ENCODE data around the gene PCDHGA9.
"Not testable (repeated sequence)": the region's sequence is repeated elsewhere in the genome, so short reads cannot be mapped to it uniquely, and the experiment has no call there.

Gene PCDHGA9

DNA sequence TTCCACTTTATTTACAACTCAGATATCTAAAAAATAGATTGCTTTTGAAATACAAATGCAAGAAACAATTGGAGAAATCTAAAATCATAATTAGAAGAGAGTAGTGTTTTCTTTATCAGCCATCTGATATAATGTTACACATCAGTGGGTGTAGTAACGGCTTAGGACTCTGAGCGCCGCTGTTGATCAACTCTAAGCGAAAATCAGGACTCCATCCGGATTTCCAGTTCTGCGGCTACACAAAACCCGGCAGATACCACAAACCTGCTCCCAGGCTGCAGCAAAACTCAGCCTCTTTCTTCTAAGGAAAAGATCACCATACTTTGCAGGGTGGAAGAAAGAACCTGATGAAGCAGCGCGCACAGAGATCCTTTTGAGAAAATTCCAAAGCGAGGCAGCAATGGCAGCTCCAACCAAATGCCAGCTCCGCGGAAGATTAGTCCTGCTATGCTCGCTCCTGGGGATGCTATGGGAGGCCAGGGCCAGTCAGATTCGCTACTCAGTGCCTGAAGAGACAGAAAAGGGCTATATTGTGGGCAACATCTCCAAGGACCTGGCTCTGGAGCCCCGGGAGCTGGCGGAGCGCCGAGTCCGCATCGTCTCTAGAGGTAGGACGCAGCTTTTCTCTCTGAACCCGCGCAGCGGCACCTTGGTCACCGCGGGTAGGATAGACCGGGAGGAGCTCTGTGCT is at the start of gene PCDHGA9:
Gene PCDHGA9, plus strand, starts transcription at position 226 of the 691 bp plus-strand sequence. Its CDS starts 175 bp downstream, at position 401.
- FAIRE-seq: peak; percentile 60

DNA sequence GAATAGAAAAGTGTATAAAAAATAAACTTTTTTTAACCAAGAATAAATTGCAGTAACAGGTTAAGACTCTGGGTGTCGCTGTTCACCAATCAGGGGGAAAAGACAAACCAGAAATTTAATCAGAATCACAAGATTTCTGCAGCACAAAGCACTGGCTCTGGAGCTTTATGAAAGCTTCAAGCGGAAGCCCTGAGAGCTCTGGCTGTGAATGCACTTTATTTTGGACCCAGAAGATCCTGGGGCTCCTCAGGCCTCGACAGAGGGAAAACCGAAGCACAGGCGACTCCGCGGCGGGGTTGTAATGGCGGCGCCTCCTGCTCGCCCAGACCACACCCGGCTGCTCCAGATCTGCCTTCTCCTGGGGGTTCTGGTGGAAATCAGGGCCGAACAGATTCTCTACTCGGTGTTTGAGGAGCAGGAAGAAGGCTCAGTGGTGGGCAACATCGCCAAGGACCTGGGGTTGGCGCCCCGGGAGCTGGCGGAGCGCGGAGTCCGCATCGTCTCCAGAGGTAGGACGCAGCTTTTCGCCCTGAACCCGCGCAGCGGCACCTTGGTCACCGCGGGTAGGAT is 47.6 kb upstream of the PCDHGA9 start, which contains the start of gene PCDHGA4:
Gene PCDHGA4, plus strand, starts transcription at position 122 of the 570 bp plus-strand sequence. Its CDS starts 87 bp downstream, at position 209.
- FAIRE-seq: no peak

DNA sequence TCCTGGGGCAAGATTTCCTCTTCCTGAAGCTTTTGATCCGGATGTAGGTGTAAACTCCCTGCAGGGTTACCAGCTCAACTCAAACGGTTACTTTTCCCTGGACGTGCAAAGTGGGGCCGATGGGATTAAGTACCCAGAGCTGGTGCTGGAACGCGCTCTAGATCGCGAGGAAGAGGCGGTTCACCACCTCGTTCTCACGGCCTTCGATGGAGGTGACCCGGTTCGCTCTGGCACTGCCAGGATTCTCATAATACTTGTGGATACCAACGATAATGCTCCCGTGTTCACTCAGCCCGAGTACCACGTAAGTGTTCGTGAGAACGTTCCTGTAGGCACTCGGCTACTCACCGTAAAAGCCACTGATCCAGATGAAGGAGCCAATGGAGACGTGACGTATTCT is 46.9 kb upstream of the PCDHGA9 start:
- no peak for FAIRE-seq

DNA sequence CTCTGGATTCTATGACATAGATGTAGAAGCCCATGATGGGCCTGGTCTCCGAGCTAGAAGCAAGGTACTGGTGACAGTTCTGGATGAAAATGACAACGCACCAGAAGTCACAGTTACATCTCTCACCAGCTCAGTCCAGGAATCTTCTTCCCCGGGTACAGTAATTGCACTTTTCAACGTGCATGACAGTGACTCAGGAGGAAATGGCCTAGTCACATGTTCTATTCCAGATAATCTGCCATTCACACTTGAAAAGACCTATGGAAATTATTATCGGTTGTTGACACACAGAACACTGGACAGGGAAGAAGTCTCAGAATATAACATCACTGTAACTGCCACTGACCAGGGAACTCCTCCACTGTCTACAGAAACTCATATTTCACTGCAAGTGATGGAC is 46.4 kb upstream of the PCDHGA9 start:
- no peak for FAIRE-seq

DNA sequence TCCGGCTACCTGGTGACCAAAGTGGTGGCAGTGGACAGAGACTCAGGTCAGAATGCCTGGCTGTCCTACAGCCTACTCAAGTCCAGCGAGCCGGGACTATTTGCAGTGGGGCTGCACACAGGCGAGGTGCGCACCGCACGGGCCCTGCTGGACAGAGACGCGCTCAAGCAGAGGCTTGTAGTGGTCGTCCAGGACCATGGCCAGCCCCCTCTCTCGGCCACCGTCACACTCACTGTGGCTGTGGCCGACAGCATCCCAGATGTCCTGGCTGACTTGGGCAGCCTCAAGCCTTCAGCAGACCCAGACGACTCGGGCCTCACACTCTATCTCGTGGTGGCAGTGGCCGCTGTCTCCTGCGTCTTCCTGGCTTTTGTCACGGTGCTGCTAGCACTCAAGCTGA is 45.6 kb upstream of the PCDHGA9 start:
- no peak for FAIRE-seq

DNA sequence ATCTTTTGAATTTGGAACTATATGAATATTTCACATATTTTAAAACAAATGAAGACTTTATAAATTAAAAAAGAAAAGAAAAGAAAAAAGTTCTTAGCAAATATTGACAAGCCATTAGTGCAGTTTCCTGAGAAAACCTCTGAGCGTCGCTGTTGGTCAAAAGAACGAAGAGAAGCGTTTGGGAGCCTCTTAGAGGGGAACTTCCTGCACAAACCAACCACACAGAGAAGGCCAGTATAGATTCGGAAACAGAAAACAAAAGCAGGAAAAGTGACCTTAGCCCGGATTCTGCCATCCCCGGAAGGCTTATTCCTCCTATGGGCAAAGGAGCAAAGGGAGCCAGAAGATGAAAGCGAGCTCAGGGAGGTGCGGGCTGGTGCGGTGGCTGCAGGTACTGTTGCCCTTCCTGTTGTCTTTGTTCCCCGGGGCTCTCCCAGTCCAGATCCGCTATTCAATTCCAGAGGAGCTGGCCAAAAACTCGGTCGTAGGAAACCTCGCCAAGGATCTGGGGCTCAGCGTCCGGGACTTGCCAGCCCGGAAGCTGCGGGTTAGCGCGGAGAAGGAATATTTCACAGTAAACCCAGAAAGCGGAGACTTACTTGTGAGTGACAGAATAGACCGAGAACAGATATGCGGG is 42.7 kb upstream of the PCDHGA9 start, which contains the start of gene PCDHGB2:
Gene PCDHGB2, plus strand, starts transcription at position 205 of the 637 bp plus-strand sequence. Its CDS starts 142 bp downstream, at position 347.
- FAIRE-seq: peak; percentile 47

DNA sequence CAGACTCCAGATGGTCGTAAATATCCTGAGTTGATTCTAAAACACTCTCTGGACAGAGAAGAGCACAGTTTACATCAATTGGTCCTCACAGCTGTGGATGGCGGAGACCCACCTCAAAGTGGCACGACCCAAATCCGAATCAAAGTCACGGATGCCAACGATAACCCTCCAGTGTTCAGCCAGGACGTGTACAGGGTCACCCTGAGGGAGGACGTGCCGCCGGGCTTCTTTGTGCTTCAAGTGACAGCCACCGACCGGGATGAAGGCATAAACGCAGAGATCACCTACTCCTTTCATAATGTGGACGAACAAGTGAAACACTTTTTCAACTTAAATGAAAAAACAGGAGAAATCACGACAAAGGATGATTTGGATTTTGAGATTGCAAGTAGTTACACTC is 41.9 kb upstream of the PCDHGA9 start:
- FAIRE-seq: no peak

DNA sequence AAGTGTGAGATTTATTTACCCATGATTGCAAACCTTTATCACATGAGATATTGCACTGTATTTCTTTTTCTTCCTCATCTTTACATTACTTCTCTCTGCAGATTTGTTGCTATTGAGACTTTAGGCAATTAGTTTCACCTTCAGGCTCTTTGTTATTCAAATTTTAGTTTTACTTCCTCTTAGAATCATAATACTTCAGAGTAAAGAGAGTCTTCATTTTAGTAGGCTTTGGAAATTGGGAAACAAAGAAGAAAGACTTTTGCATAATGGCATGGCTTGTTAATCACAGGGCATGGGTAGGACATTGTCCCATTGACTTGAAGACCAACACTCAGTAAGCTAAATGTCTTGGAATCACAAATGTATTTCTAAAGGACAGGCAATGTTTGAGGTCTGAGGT is 39.9 kb upstream of the PCDHGA9 start:
- FAIRE-seq: no peak

DNA sequence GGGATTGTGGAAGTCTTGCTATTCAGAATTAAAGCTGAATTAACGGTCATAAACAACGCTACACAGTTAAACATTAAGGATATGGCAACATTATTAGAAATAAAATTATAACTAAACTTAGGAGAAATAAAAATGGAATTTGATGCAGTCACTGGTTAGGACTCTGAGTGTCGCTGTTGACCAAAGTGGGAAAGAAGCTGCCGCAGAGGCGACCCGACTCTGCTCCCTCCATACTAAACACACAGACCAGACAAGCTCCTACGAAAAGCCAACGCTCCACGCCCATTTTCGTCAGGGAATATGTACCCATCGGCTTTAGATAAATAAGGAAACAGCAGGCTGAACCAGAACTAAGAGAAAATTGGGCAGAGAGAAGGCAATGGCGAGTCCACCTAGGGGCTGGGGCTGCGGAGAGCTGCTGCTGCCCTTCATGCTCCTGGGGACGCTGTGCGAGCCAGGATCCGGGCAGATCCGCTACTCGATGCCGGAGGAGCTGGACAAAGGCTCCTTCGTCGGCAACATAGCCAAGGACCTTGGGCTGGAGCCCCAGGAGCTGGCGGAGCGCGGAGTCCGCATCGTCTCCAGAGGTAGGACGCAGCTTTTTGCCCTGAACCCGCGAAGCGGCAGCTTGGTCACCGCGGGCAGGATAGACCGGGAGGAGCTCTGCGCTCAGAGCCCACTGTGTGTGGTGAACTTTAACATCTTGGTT is 38.5 kb upstream of the PCDHGA9 start, which contains the start of gene PCDHGA5:
Gene PCDHGA5, plus strand, starts transcription at position 211 of the 709 bp plus-strand sequence. Its CDS starts 169 bp downstream, at position 380.
- FAIRE-seq: no peak

DNA sequence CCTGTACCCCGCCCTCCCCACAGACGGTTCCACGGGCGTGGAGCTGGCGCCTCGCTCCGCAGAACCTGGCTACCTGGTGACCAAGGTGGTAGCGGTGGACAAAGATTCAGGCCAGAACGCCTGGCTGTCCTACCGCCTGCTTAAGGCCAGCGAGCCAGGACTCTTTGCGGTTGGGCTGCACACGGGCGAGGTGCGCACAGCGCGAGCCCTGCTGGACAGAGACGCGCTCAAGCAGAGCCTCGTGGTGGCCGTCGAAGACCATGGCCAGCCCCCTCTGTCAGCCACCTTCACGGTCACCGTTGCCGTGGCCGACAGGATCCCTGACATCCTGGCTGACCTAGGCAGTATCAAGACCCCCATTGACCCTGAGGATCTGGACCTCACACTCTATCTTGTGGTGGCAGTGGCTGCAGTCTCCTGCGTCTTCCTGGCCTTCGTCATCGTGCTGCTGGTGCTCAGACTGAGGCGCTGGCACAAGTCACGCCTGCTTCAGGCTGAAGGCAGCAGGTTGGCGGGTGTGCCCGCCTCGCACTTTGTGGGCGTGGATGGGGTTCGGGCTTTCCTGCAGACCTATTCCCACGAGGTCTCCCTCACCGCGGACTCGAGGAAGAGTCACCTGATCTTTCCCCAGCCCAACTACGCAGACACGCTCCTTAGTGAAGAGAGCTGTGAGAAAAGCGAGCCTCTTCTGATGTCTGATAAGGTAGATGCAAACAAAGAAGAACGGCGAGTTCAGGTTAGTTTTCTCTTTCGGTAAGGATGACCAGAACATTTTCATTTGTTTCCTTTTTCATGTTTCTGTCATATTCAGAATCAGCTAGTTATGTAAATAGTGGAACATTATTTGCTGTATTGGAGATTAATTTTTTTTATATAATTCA is 36.3 kb upstream of the PCDHGA9 start:
- FAIRE-seq: no peak

DNA sequence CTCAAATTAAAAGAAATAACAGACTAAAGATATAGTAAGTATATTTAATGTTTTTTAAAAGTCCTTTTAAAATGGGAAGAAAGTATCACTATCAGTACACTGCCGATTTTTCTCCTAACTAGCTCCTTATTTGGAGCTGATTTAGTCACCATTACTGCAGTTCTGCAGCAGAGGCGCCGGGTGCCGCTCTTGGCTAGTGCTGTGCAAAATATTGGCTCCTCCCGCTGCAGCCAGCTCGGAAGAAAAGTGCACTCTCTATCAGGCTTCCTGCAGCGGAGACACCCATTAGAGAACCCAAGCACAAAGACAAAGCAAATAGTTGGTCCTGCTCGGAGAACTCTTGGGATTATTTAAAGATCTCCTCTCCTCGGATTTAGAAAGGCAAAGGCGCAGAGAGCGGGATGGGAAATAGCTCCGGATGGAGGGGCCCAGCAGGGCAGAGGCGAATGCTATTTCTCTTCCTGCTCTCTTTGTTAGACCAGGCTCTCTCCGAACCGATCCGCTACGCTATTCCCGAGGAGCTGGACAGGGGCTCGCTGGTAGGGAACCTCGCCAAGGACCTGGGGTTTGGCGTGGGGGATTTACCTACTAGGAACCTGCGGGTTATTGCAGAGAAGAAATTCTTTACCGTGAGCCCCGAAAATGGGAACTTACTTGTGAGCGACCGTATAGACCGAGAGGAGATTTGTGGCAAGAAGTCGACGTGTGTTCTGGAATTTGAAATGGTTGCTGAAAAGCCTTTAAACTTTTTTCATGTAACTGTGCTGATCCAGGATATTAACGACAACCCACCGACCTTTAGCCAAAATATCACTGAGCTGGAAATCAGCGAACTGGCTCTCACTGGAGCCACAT is 32.4 kb upstream of the PCDHGA9 start, which contains the start of gene PCDHGB3:
Gene PCDHGB3, plus strand, starts transcription at position 249 of the 855 bp plus-strand sequence. Its CDS starts 153 bp downstream, at position 402.
- FAIRE-seq: no peak

DNA sequence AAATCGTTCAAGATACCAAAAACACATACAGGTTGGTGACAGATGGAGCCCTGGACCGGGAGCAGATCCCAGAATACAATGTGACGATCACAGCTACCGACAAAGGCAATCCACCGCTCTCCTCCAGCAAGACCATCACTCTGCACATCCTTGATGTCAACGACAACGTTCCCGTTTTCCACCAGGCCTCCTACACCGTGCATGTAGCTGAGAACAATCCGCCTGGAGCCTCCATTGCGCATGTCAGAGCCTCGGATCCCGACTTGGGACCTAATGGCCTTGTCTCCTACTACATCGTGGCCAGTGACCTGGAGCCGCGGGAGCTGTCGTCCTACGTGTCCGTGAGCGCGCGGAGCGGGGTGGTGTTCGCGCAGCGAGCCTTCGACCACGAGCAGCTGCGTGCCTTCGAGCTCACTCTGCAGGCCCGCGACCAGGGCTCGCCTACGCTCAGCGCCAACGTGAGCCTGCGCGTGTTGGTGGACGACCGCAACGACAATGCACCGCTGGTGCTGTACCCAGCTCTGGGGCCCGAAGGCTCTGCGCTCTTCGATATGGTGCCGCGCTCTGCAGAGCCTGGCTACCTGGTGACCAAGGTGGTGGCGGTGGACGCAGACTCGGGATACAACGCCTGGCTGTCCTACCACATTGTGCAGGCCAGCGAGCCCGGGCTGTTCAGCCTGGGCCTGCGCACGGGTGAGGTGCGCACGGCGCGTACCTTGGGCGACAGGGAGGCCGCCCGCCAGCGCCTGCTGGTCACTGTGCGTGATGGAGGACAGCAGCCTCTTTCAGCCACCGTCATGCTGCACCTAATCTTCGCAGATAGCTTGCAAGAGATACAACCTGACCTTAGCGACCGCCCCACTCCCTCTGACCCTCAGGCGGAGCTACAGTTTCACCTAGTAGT is 30.8 kb upstream of the PCDHGA9 start:
- FAIRE-seq: no peak

DNA sequence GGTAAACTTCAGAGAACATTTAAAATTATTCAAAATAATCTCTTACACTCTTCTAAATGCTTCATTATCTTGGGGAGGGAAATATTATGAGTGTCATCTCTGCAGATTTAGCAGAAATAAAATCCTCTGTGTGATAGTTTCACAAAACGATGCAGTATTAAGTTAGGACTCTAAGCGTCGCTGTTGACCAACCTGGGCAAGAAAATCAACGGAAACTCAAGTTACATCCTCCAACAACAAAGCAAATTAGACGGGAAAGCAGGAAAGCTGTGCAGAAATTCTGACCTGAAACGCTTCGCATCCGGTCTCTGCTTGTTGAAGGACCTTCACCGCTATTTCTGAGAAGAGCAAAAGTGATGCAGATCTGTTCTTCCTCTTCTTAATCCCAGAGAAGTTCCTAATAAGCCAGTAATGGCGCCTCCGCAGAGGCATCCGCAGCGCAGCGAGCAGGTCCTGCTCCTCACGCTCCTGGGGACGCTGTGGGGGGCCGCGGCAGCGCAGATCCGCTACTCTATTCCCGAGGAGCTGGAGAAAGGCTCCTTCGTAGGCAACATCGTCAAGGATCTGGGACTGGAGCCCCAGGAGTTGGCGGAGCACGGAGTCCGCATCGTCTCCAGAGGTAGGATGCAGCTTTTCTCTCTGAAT is 28.8 kb upstream of the PCDHGA9 start, which contains the start of gene PCDHGA6:
Gene PCDHGA6, plus strand, starts transcription at position 219 of the 645 bp plus-strand sequence. Its CDS starts 193 bp downstream, at position 412.
- FAIRE-seq: no peak

DNA sequence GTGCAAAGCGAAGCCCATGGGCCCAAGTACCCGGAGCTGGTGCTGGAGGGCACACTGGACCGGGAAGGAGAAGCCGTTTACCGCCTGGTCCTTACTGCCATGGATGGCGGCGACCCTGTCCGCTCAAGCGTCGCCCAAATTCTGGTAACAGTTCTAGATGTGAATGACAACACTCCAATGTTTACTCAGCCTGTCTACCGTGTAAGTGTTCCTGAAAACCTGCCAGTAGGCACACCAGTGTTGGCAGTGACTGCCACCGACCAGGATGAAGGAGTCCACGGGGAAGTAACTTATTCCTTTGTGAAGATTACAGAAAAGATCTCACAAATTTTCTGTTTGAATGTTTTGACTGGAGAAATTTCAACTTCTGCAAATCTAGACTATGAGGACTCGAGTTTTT is 28.0 kb upstream of the PCDHGA9 start:
- FAIRE-seq: no peak

DNA sequence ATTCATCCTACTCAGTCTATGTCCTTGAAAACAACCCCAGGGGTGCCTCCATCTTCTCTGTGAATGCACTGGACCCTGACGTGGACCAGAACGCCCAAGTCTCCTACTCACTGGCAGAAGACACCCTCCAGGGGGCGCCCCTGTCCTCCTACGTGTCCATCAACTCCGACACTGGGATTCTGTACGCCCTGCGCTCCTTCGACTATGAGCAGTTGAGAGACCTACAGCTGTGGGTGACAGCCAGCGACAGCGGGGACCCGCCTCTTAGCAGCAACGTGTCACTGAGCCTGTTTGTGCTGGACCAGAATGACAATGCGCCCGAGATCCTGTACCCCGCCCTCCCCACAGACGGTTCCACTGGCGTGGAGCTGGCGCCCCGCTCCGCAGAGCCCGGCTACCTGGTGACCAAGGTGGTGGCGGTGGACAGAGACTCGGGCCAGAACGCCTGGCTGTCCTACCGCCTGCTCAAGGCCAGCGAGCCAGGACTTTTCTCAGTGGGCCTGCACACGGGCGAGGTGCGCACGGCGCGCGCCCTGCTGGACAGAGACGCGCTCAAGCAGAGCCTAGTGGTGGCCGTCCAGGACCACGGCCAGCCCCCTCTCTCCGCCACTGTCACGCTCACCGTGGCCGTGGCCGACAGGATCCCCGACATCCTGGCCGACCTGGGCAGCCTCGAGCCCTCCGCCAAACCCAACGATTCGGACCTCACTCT is 27.0 kb upstream of the PCDHGA9 start:
- FAIRE-seq: not testable (repeated sequence)

DNA sequence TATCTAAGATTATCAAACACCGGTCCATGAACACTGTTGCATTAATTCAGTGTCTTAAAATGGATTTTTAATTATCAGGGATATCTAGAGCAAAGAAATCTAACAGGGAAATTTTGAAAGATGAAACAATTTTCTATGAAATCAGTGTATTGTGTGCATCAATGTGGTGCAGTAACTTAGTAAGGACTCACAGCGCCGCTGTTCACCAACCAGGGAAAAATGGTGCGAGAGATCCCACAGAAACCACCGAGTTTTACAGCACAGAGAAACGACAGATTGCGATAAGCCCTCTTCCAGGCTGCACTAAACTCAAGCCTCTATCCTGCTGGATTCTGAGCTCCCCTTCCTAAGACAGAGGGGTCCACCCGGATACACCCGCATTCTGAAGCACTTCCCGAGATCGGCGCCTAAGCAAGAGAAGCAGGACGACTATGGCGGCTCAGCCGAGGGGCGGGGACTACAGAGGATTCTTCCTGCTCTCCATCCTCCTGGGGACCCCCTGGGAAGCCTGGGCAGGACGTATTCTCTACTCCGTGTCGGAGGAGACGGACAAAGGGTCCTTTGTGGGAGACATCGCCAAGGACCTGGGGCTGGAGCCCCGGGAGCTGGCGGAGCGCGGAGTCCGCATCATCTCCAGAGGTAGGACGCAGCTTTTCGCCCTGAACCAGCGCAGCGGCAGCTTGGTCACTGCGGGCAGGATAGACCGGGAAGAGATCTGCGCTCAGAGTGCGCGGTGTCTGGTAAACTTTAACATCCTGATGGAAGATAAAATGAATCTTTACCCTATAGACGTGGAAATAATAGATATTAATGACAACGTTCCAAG is 19.9 kb upstream of the PCDHGA9 start, which contains the start of gene PCDHGA7:
Gene PCDHGA7, plus strand, starts transcription at position 274 of the 826 bp plus-strand sequence. Its CDS starts 158 bp downstream, at position 432.
- FAIRE-seq: no peak

DNA sequence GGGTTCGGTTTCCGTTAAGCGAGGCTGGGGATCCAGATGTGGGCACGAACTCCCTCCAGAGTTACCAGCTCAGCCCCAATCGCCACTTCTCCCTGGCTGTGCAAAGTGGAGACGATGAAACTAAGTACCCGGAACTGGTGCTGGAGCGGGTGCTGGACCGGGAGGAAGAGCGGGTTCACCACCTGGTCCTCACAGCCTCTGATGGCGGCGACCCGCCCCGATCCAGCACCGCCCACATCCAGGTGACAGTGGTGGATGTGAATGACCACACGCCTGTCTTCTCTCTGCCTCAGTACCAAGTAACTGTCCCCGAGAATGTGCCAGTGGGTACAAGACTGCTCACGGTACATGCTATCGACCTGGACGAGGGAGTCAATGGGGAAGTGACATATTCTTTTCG is 19.2 kb upstream of the PCDHGA9 start:
- no peak for FAIRE-seq
